ENCODE results near the gene UTP3.
"Not testable (repeated sequence)": the region's sequence is repeated elsewhere in the genome, so short reads cannot be mapped to it uniquely, and the experiment has no call there.

The UTP3 gene

GRCh38 chr4:70688795-70689231 is 481 bp downstream of the UTP3 start:
- peak; percentile 2 to 18 for DNase-seq

- no peak for DNase-seq
Measured at GRCh38 chr4:70691661-70692060, 3.3 kb downstream of the UTP3 start.

GRCh38 chr4:70694633-70695032 is 6.3 kb downstream of the UTP3 start:
- DNase-seq, result not testable (repeated sequence)

GRCh38 chr4:70698435-70698834 is 10.1 kb downstream of the UTP3 start:
- not testable (repeated sequence) for DNase-seq

- no peak for DNase-seq
Measured at GRCh38 chr4:70700712-70701111, 12.4 kb downstream of the UTP3 start.

GRCh38 chr4:70701271-70701670 is 12.9 kb downstream of the UTP3 start:
- DNase-seq, result no peak

- not testable (repeated sequence) for DNase-seq
Measured at GRCh38 chr4:70702592-70702991, 14.3 kb downstream of the UTP3 start.

- DNase-seq, result no peak
Measured at GRCh38 chr4:70703619-70704214, 15.4 kb downstream of the UTP3 start.

GRCh38 chr4:70704215-70704930 is 16.0 kb downstream of the UTP3 start:
- peak; percentile 23 to 29 for DNase-seq

- no peak for DNase-seq
Measured at GRCh38 chr4:70704931-70705182, 16.5 kb downstream of the UTP3 start.

GRCh38 chr4:70705183-70706043 is 17.1 kb downstream of the UTP3 start:
- DNase-seq, result peak; percentile 61 to 64

GRCh38 chr4:70706044-70706461 is 17.7 kb downstream of the UTP3 start:
- DNase-seq, result no peak

- no peak for DNase-seq
Measured at GRCh38 chr4:70706516-70706915, 18.2 kb downstream of the UTP3 start.

- no peak for DNase-seq
Measured at GRCh38 chr4:70709611-70710205, 21.4 kb downstream of the UTP3 start.

GRCh38 chr4:70711599-70711998 is 23.3 kb downstream of the UTP3 start:
- DNase-seq, result no peak

GRCh38 chr4:70712150-70712549 is 23.8 kb downstream of the UTP3 start:
- no peak for DNase-seq

GRCh38 chr4:70712604-70713452 is 24.5 kb downstream of the UTP3 start:
- DNase-seq, result no peak

GRCh38 chr4:70713453-70714078 is 25.2 kb downstream of the UTP3 start:
- no peak for DNase-seq

GRCh38 chr4:70714079-70714887 is 26.0 kb downstream of the UTP3 start:
- no peak for DNase-seq

- no peak for DNase-seq
Measured at GRCh38 chr4:70715097-70715496, 26.8 kb downstream of the UTP3 start.

All from activated CD4-positive, alpha-beta T cell treated with anti-CD3 and anti-CD28 coated beads, Interleukin-2, amount 50 U/mL, for 4 hours (primary cell).